Astrocyte (in vitro differentiated cells and primary cell): ENCODE measurements around the gene RFC2. TPM values are rescaled to one million over a fixed set of nuclear protein-coding genes. Genes with fewer than 3 reads are reported as not detected.
A peak's percentile ranks its signal among the peaks of the same experiment; 100 is the strongest.

Experiments
- DNase-seq: peaks from one replicate; pipeline ENCODE4 v3.0.0-alpha.2; 2010; ENCODE audit warnings: low read depth
- FAIRE-seq: peaks from 2 replicates; lab custom pipeline; 2011; peaks lifted over from hg19 to GRCh38; lab: Jason Lieb, UNC
- H2AFZ ChIP-seq: 2 replicates; pipeline ENCODE4 v1.6.0; 2012; ENCODE audit warnings: low read depth, low read length, inconsistent platforms
- H3K27ac ChIP-seq: 2 replicates; pipeline ENCODE4 v1.5.1; 2011; ENCODE audit warnings: low read depth, low read length, inconsistent platforms
- H3K27me3 ChIP-seq: 2 replicates; pipeline ENCODE4 v1.6.0; 2011; ENCODE audit warnings: low read length, inconsistent platforms; ENCODE audit not compliant: insufficient read depth
- H3K36me3 ChIP-seq: 2 replicates; pipeline ENCODE4 v1.5.1; 2011; ENCODE audit warnings: low read length, inconsistent platforms; ENCODE audit not compliant: insufficient read depth
- H3K4me1 ChIP-seq: 2 replicates; pipeline ENCODE4 v1.5.1; 2011; ENCODE audit warnings: low read length, inconsistent platforms; ENCODE audit not compliant: insufficient read depth
- H3K4me2 ChIP-seq: 2 replicates; pipeline ENCODE4 v1.6.0; 2012; ENCODE audit warnings: low read length, inconsistent platforms
- H3K4me3 ChIP-seq: 2 replicates; pipeline ENCODE4 v1.5.1; 2011; ENCODE audit warnings: low read depth, mild to moderate bottlenecking, low read length, inconsistent platforms; ENCODE audit not compliant: insufficient read depth
- H3K79me2 ChIP-seq: 2 replicates; pipeline ENCODE4 v1.6.0; 2012; ENCODE audit warnings: mild to moderate bottlenecking, low read length, inconsistent platforms; ENCODE audit not compliant: insufficient read depth
- H3K9ac ChIP-seq: 2 replicates; pipeline ENCODE4 v1.6.0; 2012; ENCODE audit warnings: mild to moderate bottlenecking, low read length, inconsistent platforms
- H3K9me3 ChIP-seq: 2 replicates; pipeline ENCODE4 v1.5.1; 2012; ENCODE audit warnings: low read depth, mild to moderate bottlenecking, low read length, inconsistent platforms; ENCODE audit not compliant: insufficient read depth
- H4K20me1 ChIP-seq: 2 replicates; pipeline ENCODE4 v1.6.0; 2012; ENCODE audit warnings: low read length, inconsistent platforms; ENCODE audit not compliant: insufficient read depth
- H3K27ac Mint-ChIP-seq: one replicate; pipeline ENCODE4 v1.8.0; 2021; ENCODE audit warnings: mild to moderate bottlenecking, mixed read lengths; ENCODE audit not compliant: unreplicated experiment
- H3K27me3 Mint-ChIP-seq: one replicate; pipeline ENCODE4 v1.8.0; 2021; ENCODE audit warnings: low read depth, mixed read lengths; ENCODE audit not compliant: unreplicated experiment
- H3K36me3 Mint-ChIP-seq: one replicate; pipeline ENCODE4 v1.8.0; 2021; ENCODE audit warnings: low read depth, mixed read lengths; ENCODE audit not compliant: unreplicated experiment
- H3K4me1 Mint-ChIP-seq: one replicate; pipeline ENCODE4 v1.8.0; 2021; ENCODE audit warnings: low read depth, mixed read lengths; ENCODE audit not compliant: unreplicated experiment
- H3K4me3 Mint-ChIP-seq: one replicate; pipeline ENCODE4 v1.8.0; 2021; ENCODE audit warnings: mild to moderate bottlenecking, moderate library complexity, mixed read lengths; ENCODE audit not compliant: unreplicated experiment
- H3K9me3 Mint-ChIP-seq: one replicate; pipeline ENCODE4 v1.8.0; 2021; ENCODE audit warnings: mild to moderate bottlenecking, mixed read lengths; ENCODE audit not compliant: unreplicated experiment
- CTCF ChIP-seq: IDR thresholded peaks from 2 replicates; pipeline ENCODE4 v1.5.1; 2011; ENCODE audit warnings: low read depth, mild to moderate bottlenecking, inconsistent platforms, low read length, moderate library complexity; ENCODE audit not compliant: insufficient read depth
- EZH2 ChIP-seq: IDR thresholded peaks from 2 replicates; pipeline ENCODE4 v1.6.1; 2012; ENCODE audit warnings: mild to moderate bottlenecking, low read length, inconsistent platforms; ENCODE audit not compliant: insufficient read depth
- total RNA-seq: library from RNA; stranded (reverse); gene quantifications from 2 replicates; pipeline ENCODE4 v1.2.1, GENCODE V29; 2021

RFC2 gene
- total RNA-seq, 1 donor from 2014 or later = 12.3 TPM

DNA sequence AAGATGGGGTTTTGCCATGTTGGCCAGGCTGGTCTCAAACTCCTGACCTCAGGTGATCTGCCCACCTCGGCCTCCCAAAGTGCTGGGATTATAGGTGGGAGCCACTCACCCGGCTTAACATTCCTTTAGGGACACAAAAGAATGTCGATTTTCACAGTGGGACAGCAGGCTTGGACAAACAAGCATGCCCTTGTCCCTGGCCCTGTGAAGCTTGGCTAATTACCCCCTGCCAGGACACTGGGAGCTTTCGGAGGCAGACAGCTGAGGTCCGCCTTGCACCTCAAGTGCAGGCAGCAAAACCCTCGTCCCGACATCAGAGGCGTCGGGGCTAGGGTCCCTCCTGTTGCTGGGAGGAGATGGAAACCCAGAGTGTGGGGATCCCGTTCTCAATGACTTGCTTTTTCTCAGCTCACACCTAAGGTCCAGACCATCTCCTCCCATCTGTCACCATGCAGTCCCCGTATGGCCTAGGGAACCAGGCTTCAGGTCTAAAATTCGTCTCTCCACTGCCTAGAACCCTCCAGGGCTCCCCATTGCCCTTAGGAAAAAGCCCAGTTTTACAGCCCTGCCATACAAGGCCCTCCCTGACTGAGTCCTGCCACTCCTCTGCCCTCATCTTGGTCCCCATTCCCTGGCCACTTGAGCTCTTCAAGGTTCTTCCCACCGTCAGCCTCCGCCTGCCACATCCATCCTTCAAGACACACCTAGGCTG is 28.7 kb upstream of the RFC2 start:
- no peak for FAIRE-seq
- DNase-seq = no peak
- Histone ChIP-seq H3K27ac (no peak overlapping the region), H3K79me2 (no peaks in the 10 kb centered on the region), H3K4me2 (no peak overlapping the region), H3K36me3 (no peaks in the 10 kb centered on the region), H3K9me3 (no peaks in the 10 kb centered on the region), H3K4me3 (no peak overlapping the region), H3K4me1 (peaks cover 15% of the 10 kb centered on the region), H2AFZ (no peak overlapping the region), H4K20me1 (no peaks in the 10 kb centered on the region), H3K9ac (no peak overlapping the region), H3K27me3 (no peaks in the 10 kb centered on the region)
- Mint-ChIP-seq H3K4me1 (peaks cover 13% of the 10 kb centered on the region), H3K4me3 (no peak overlapping the region), H3K9me3 (no peaks in the 10 kb centered on the region), H3K27me3 (no peaks in the 10 kb centered on the region), H3K27ac (no peak overlapping the region), H3K36me3 (no peaks in the 10 kb centered on the region)
- TF ChIP-seq CTCF (no peak), EZH2 (no peak)

GRCh38 chr7:74280985-74281384 is 26.8 kb upstream of the RFC2 start:
- Histone ChIP-seq H3K79me2 (no peaks in the 10 kb centered on the region), H2AFZ (no peak overlapping the region), H3K4me3 (no peak overlapping the region), H4K20me1 (no peaks in the 10 kb centered on the region), H3K9ac (peak overlapping the region; percentile 1), H3K4me2 (no peak overlapping the region), H3K27ac (no peak overlapping the region), H3K36me3 (no peaks in the 10 kb centered on the region), H3K9me3 (no peaks in the 10 kb centered on the region), H3K27me3 (no peaks in the 10 kb centered on the region), H3K4me1 (peaks cover 15% of the 10 kb centered on the region)
- peak overlapping the region; percentile 44 for H3K27ac Mint-ChIP-seq
- peak overlapping the region; percentile 8 for H3K4me3 Mint-ChIP-seq
- FAIRE-seq (no peak), DNase-seq (no peak)
- no peak for TF ChIP-seq EZH2
- TF ChIP-seq CTCF = no peak
- H3K9me3 Mint-ChIP-seq = no peaks in the 10 kb centered on the region
- H3K27me3 Mint-ChIP-seq = no peaks in the 10 kb centered on the region
- H3K4me1 Mint-ChIP-seq = peaks cover 13% of the 10 kb centered on the region
- H3K36me3 Mint-ChIP-seq = no peaks in the 10 kb centered on the region

DNA sequence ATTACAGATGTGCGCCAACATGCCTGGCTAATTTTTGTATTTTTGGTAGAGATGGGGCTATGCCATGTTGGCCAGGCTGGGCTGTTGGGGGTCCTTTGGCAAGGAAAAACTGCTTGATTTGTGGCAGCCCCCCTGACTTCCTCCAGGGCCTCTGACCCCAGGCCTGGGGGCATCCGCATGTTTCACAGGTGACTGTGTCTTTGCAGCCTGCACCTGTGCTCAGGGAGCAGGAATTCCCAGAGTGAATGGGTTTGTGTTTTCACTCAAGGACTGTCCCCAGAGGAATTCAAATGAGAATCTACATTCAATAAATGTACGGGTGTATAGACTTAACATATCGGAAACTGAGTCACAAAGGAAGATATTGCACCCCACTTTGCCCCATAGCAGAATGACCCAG is 23.4 kb upstream of the RFC2 start:
- TF ChIP-seq CTCF (no peak), EZH2 (no peak)
- no peak overlapping the region for H3K4me3 Mint-ChIP-seq
- no peak overlapping the region for H3K9ac ChIP-seq
- H3K27me3 ChIP-seq = no peaks in the 10 kb centered on the region
- H3K27ac Mint-ChIP-seq = no peak overlapping the region
- peaks cover 18% of the 10 kb centered on the region for H3K4me1 Mint-ChIP-seq
- no peaks in the 10 kb centered on the region for H3K27me3 Mint-ChIP-seq
- H2AFZ ChIP-seq = no peak overlapping the region
- no peaks in the 10 kb centered on the region for H4K20me1 ChIP-seq
- no peak overlapping the region for H3K4me2 ChIP-seq
- no peaks in the 10 kb centered on the region for H3K36me3 ChIP-seq
- no peak for FAIRE-seq
- no peaks in the 10 kb centered on the region for H3K36me3 Mint-ChIP-seq
- H3K79me2 ChIP-seq = no peaks in the 10 kb centered on the region
- no peak for DNase-seq
- H3K9me3 Mint-ChIP-seq = no peaks in the 10 kb centered on the region
- no peaks in the 10 kb centered on the region for H3K9me3 ChIP-seq
- H3K4me1 ChIP-seq = peaks cover 21% of the 10 kb centered on the region
- no peak overlapping the region for H3K27ac ChIP-seq
- no peak overlapping the region for H3K4me3 ChIP-seq
